Rectal smooth muscle tissue (tissue), 1 donor: ENCODE results near the gene MCM3AP.
A peak's percentile ranks its signal among the peaks of the same experiment; 100 is the strongest.
"Not testable (repeated sequence)": the region's sequence is repeated elsewhere in the genome, so short reads cannot be mapped to it uniquely, and the experiment has no call there.

Experiments used
- H3K27ac ChIP-seq: one replicate; pipeline ENCODE4 v1.7.0; 2013; ENCODE audit warnings: low read depth, low read length, inconsistent platforms
- H3K27me3 ChIP-seq: one replicate; pipeline ENCODE4 v1.7.0; 2013; ENCODE audit warnings: low read length; ENCODE audit not compliant: control insufficient read depth, insufficient read depth
- H3K36me3 ChIP-seq: one replicate; pipeline ENCODE4 v1.7.0; 2013; ENCODE audit warnings: low read length; ENCODE audit not compliant: control insufficient read depth, insufficient read depth
- H3K4me1 ChIP-seq: one replicate; pipeline ENCODE4 v1.7.0; 2013; ENCODE audit warnings: low read length; ENCODE audit not compliant: control insufficient read depth, insufficient read depth
- H3K4me3 ChIP-seq: one replicate; pipeline ENCODE4 v1.7.0; 2013; ENCODE audit warnings: low read length
- H3K9ac ChIP-seq: one replicate; pipeline ENCODE4 v1.7.0; 2013; ENCODE audit warnings: low read length

The MCM3AP gene

GRCh38 chr21:46322351-46323226 lies 37.2 kb upstream of the MCM3AP start:
- Histone ChIP-seq H3K9ac (peak overlapping the region; percentile 27), H3K4me3 (peak overlapping the region; percentile 82), H3K4me1 (peaks cover 14% of the 10 kb centered on the region), H3K27ac (no peak overlapping the region), H3K36me3 (peaks cover under 1% of the 10 kb centered on the region), H3K27me3 (no peaks in the 10 kb centered on the region)

- Histone ChIP-seq H3K9ac (no peak overlapping the region), H3K27me3 (no peaks in the 10 kb centered on the region), H3K27ac (no peak overlapping the region), H3K4me3 (no peak overlapping the region), H3K4me1 (peaks cover 10% of the 10 kb centered on the region), H3K36me3 (no peaks in the 10 kb centered on the region)
Observed at GRCh38 chr21:46320331-46320801, 35.0 kb upstream of the MCM3AP start.

GRCh38 chr21:46319186-46319585 lies 33.8 kb upstream of the MCM3AP start:
- no peaks in the 10 kb centered on the region for H3K27me3 ChIP-seq
- peaks cover 9% of the 10 kb centered on the region for H3K4me1 ChIP-seq
- no peaks in the 10 kb centered on the region for H3K36me3 ChIP-seq
- H3K4me3 ChIP-seq: no peak overlapping the region
- no peak overlapping the region for H3K27ac ChIP-seq
- H3K9ac ChIP-seq: no peak overlapping the region

- Histone ChIP-seq H3K36me3 (no peaks in the 10 kb centered on the region), H3K4me3 (no peak overlapping the region), H3K27me3 (no peaks in the 10 kb centered on the region), H3K9ac (no peak overlapping the region), H3K27ac (no peak overlapping the region), H3K4me1 (peaks cover 9% of the 10 kb centered on the region)
Observed at GRCh38 chr21:46318464-46318845, 33.0 kb upstream of the MCM3AP start.

- no peak overlapping the region for H3K27ac ChIP-seq
- H3K27me3 ChIP-seq: no peaks in the 10 kb centered on the region
- H3K4me1 ChIP-seq: peaks cover 6% of the 10 kb centered on the region
- H3K4me3 ChIP-seq: no peak overlapping the region
- H3K9ac ChIP-seq: no peak overlapping the region
- no peaks in the 10 kb centered on the region for H3K36me3 ChIP-seq
Observed at GRCh38 chr21:46317710-46318463, 32.5 kb upstream of the MCM3AP start.

GRCh38 chr21:46316708-46317324 lies 31.4 kb upstream of the MCM3AP start:
- Histone ChIP-seq H3K36me3 (no peaks in the 10 kb centered on the region), H3K27me3 (no peaks in the 10 kb centered on the region), H3K4me1 (no peaks in the 10 kb centered on the region), H3K9ac (no peak overlapping the region), H3K4me3 (no peak overlapping the region), H3K27ac (no peak overlapping the region)

- Histone ChIP-seq H3K27ac (no peak overlapping the region), H3K27me3 (no peaks in the 10 kb centered on the region), H3K4me1 (no peaks in the 10 kb centered on the region), H3K36me3 (no peaks in the 10 kb centered on the region), H3K9ac (no peak overlapping the region), H3K4me3 (no peak overlapping the region)
Observed at GRCh38 chr21:46314441-46315020, 29.1 kb upstream of the MCM3AP start.

GRCh38 chr21:46312949-46313348 lies 27.5 kb upstream of the MCM3AP start:
- no peak overlapping the region for H3K9ac ChIP-seq
- H3K27ac ChIP-seq: no peak overlapping the region
- H3K27me3 ChIP-seq: no peaks in the 10 kb centered on the region
- H3K4me1 ChIP-seq: no peaks in the 10 kb centered on the region
- no peak overlapping the region for H3K4me3 ChIP-seq
- no peaks in the 10 kb centered on the region for H3K36me3 ChIP-seq

GRCh38 chr21:46311568-46311967 lies 26.2 kb upstream of the MCM3AP start:
- no peak overlapping the region for H3K9ac ChIP-seq
- no peak overlapping the region for H3K4me3 ChIP-seq
- no peaks in the 10 kb centered on the region for H3K36me3 ChIP-seq
- H3K4me1 ChIP-seq: no peaks in the 10 kb centered on the region
- no peak overlapping the region for H3K27ac ChIP-seq
- no peaks in the 10 kb centered on the region for H3K27me3 ChIP-seq

- H3K27ac ChIP-seq, H3K4me3 ChIP-seq, H3K4me1 ChIP-seq, H3K36me3 ChIP-seq, H3K9ac ChIP-seq, H3K27me3 ChIP-seq: not testable (repeated sequence)
Observed at GRCh38 chr21:46310260-46310659, 24.8 kb upstream of the MCM3AP start.

- no peak overlapping the region for H3K27ac ChIP-seq
- H3K4me1 ChIP-seq: no peaks in the 10 kb centered on the region
- H3K4me3 ChIP-seq: no peak overlapping the region
- no peaks in the 10 kb centered on the region for H3K27me3 ChIP-seq
- no peaks in the 10 kb centered on the region for H3K36me3 ChIP-seq
- H3K9ac ChIP-seq: no peak overlapping the region
Observed at GRCh38 chr21:46308431-46308830, 23.0 kb upstream of the MCM3AP start.

- H3K27ac ChIP-seq: no peak overlapping the region
- no peak overlapping the region for H3K9ac ChIP-seq
- no peaks in the 10 kb centered on the region for H3K4me1 ChIP-seq
- no peaks in the 10 kb centered on the region for H3K27me3 ChIP-seq
- H3K4me3 ChIP-seq: no peak overlapping the region
- no peaks in the 10 kb centered on the region for H3K36me3 ChIP-seq
Observed at GRCh38 chr21:46307625-46308024, 22.2 kb upstream of the MCM3AP start.
